Kidney epithelial cell (primary cell): ENCODE measurements around the gene SIDT2. TPM values are rescaled to one million over a fixed set of nuclear protein-coding genes. Genes with fewer than 3 reads are reported as not detected.

Experiments used
- DNase-seq: peaks from one replicate; pipeline ENCODE4 v3.0.0-alpha.2; 2010; ENCODE audit warnings: low read depth
- H3K27me3 ChIP-seq: 2 replicates; pipeline ENCODE4 v1.6.0; 2011; ENCODE audit warnings: low read length; ENCODE audit not compliant: control insufficient read depth, insufficient read depth
- H3K36me3 ChIP-seq: 2 replicates; pipeline ENCODE4 v1.5.1; 2011; ENCODE audit warnings: low read length; ENCODE audit not compliant: control insufficient read depth, insufficient read depth
- H3K4me3 ChIP-seq: 2 replicates; pipeline ENCODE4 v1.5.1; 2011; ENCODE audit warnings: low read depth, mild to moderate bottlenecking, control low read depth, low read length
- CTCF ChIP-seq: IDR thresholded peaks from 2 replicates; pipeline ENCODE4 v1.5.1; 2011; ENCODE audit warnings: mild to moderate bottlenecking, moderate library complexity, low read length, control low read depth, inconsistent platforms; ENCODE audit not compliant: insufficient read depth, poor library complexity, severe bottlenecking
- total RNA-seq: library from RNA; depleted of rRNA; stranded (reverse); fragments of >200 nt; gene quantifications from 2 replicates; pipeline ENCODE4 v1.2.3, GENCODE V29; 2015

Gene SIDT2
- total RNA-seq, 1 donor from 2014 or later, result 14.6 TPM

- no peak for DNase-seq
- Histone ChIP-seq H3K4me3 (no peak overlapping the region), H3K27me3 (no peaks in the 10 kb centered on the region), H3K36me3 (no peaks in the 10 kb centered on the region)
- TF ChIP-seq CTCF, result peak; percentile 65
Observed at GRCh38 chr11:117197516-117198456, 19.2 kb downstream of the SIDT2 start.

GRCh38 chr11:117198613-117199012 lies 20.1 kb downstream of the SIDT2 start:
- Histone ChIP-seq H3K27me3 (no peaks in the 10 kb centered on the region), H3K36me3 (no peaks in the 10 kb centered on the region), H3K4me3 (no peak overlapping the region)
- DNase-seq, result no peak
- no peak for TF ChIP-seq CTCF

- no peaks in the 10 kb centered on the region for H3K27me3 ChIP-seq
- H3K36me3 ChIP-seq, result no peaks in the 10 kb centered on the region
- DNase-seq, result peak; percentile 69
- H3K4me3 ChIP-seq, result peak within 1 kb of the TSS; percentile 23
- no peak for TF ChIP-seq CTCF
Observed at GRCh38 chr11:117199053-117199915, 20.7 kb downstream of the SIDT2 start, which contains the start of gene TAGLN. TSS of gene TAGLN (plus strand) at chr11:117199370. CDS start at chr11:117203014, 3,644 bp downstream.

- no peak for TF ChIP-seq CTCF
- Histone ChIP-seq H3K27me3 (no peaks in the 10 kb centered on the region), H3K4me3 (peak overlapping the region; percentile 23), H3K36me3 (peaks cover 1% of the 10 kb centered on the region)
- DNase-seq, result no peak
Observed at GRCh38 chr11:117199916-117200812, 21.6 kb downstream of the SIDT2 start.
